HCT116 (cell line): ENCODE data around the gene FAM193B. TPM values are rescaled to one million over a fixed set of nuclear protein-coding genes. Genes with fewer than 3 reads are reported as not detected.

Experiments used
- ATAC-seq: fragments of 200-7000 bp; cut with Tn5 transposase; 2 replicates; pipeline ENCODE4 v1.9.1; 2020; ENCODE audit warnings: mild to moderate bottlenecking, moderate library complexity
- BruUV-seq: library from RNA; stranded (reverse); fragments of 400-500 nt; replicated peaks from 2 replicates; lab custom pipeline; 2021; lab: Mats Ljungman, UMichigan
- CTCF ChIA-PET: fragments of 300-600 bp; sonication (Branson Sonifier 250); formaldehyde crosslinking; loops from one replicate; lab custom pipeline; 2021; ENCODE audit warnings: antibody characterized with exemption; lab: Charles Lee
- POLR2A ChIA-PET: fragments of 300-600, 350-600 bp; sonication (Branson Sonifier 250); formaldehyde crosslinking; loops from one replicate; lab custom pipeline; 2021; ENCODE audit warnings: antibody characterized with exemption; lab: Charles Lee
- RAD21 ChIA-PET, 2 experiments: fragments of 300-600 bp; sonication (Branson Sonifier 250); formaldehyde crosslinking; loops; one replicate each; lab custom pipeline; 2023; ENCODE audit warnings: low total read pairs in 2 of 2; ENCODE audit not compliant: uncharacterized antibody in 2 of 2, unreplicated experiment in 2 of 2, low non-redundant PET in 1 of 2; lab: Charles Lee
- DNase-seq: peaks from one replicate; pipeline ENCODE4 v3.0.0-alpha.2; 2010; ENCODE audit warnings: low read depth, low spot score
- H2AFZ ChIP-seq: fragments of 200-600 bp; shearing (Covaris generic), sonication (generic); 2 replicates; pipeline ENCODE4 v1.6.1; 2017; ENCODE audit warnings: low read depth, mixed run types, mixed read lengths, antibody characterized with exemption, low read length; ENCODE audit not compliant: poor library complexity, severe bottlenecking
- H3K27ac ChIP-seq: 2 replicates; pipeline ENCODE4 v1.5.1; 2012; ENCODE audit warnings: low read depth, low read length
- H3K27me3 ChIP-seq: fragments of 200-600 bp; sonication (generic); 2 replicates; pipeline ENCODE4 v1.6.1; 2016; ENCODE audit warnings: mixed run types, low read length, mixed read lengths; ENCODE audit not compliant: insufficient read depth
- H3K36me3 ChIP-seq, 2 experiments: fragments of 200-500 bp in 1 of 2; fragments of 200-600 bp in 1 of 2; sonication (Bioruptor generic) in 1 of 2; sonication (generic) in 1 of 2; 2 replicates each; pipeline versions ENCODE4 v1.5.1 to v1.6.1; 2014 to 2016; ENCODE audit warnings: low read length in 2 of 2, inconsistent platforms in 1 of 2, mixed read lengths in 1 of 2, mixed run types in 1 of 2; ENCODE audit not compliant: insufficient read depth in 2 of 2, control insufficient read depth in 1 of 2
- H3K4me1 ChIP-seq, 2 experiments: fragments of 200-600 bp in 1 of 2; sonication (generic) in 1 of 2; 2 replicates each; pipeline versions ENCODE4 v1.5.1 to v1.6.1; 2012 to 2017; ENCODE audit warnings: low read length in 2 of 2, inconsistent platforms in 1 of 2, mild to moderate bottlenecking in 1 of 2, mixed read lengths in 1 of 2, mixed run types in 1 of 2, moderate library complexity in 1 of 2; ENCODE audit not compliant: insufficient read depth in 2 of 2, control insufficient read depth in 1 of 2
- H3K4me2 ChIP-seq: fragments of 200-600 bp; sonication (generic); 2 replicates; pipeline ENCODE4 v1.6.1; 2017; ENCODE audit warnings: mixed run types, low read length, mixed read lengths
- H3K4me3 ChIP-seq, 2 experiments: fragments of 200-600 bp in 1 of 2; sonication (generic) in 1 of 2; replicated peaks in 1 of 2; 2 replicates each; pipeline ENCODE4 v1.5.1; 2011 to 2016; ENCODE audit warnings: low read length in 2 of 2, control low read depth in 1 of 2, low read depth in 1 of 2, mild to moderate bottlenecking in 1 of 2, mixed read lengths in 1 of 2, mixed run types in 1 of 2
- H3K79me2 ChIP-seq: fragments of 200-600 bp; sonication (generic); 2 replicates; pipeline ENCODE4 v1.6.1; 2017; ENCODE audit warnings: mild to moderate bottlenecking, mixed run types, low read length, moderate library complexity, mixed read lengths; ENCODE audit not compliant: insufficient read depth
- H3K9ac ChIP-seq: fragments of 200-600 bp; sonication (generic); 2 replicates; pipeline ENCODE4 v1.6.1; 2016; ENCODE audit warnings: low read length, mixed read lengths
- H3K9me2 ChIP-seq: fragments of 200-600 bp; sonication (generic), shearing (Covaris generic); 2 replicates; pipeline ENCODE4 v1.6.1; 2017; ENCODE audit warnings: mixed run types, mild to moderate bottlenecking, moderate library complexity; ENCODE audit not compliant: insufficient read depth
- H3K9me3 ChIP-seq, 2 experiments: fragments of 200-500 bp in 1 of 2; fragments of 200-600 bp in 1 of 2; sonication (Bioruptor generic) in 1 of 2; sonication (generic) in 1 of 2; 2 replicates each; pipeline ENCODE4 v1.6.1; 2014 to 2017; ENCODE audit warnings: low read length in 2 of 2, mixed read lengths in 2 of 2, inconsistent platforms in 1 of 2, low read depth in 1 of 2, mild to moderate bottlenecking in 1 of 2, mixed run types in 1 of 2, moderate library complexity in 1 of 2; ENCODE audit not compliant: control insufficient read depth in 1 of 2, insufficient read depth in 1 of 2
- H4K20me1 ChIP-seq: fragments of 200-600 bp; sonication (generic), shearing (Covaris generic); 2 replicates; pipeline ENCODE4 v1.6.1; 2017; ENCODE audit warnings: mixed run types, mild to moderate bottlenecking, moderate library complexity; ENCODE audit not compliant: insufficient read depth
- CEBPB ChIP-seq: IDR thresholded peaks from 2 replicates; pipeline ENCODE4 v1.6.1; 2012; ENCODE audit warnings: low read depth
- CTCF ChIP-seq, 3 experiments: fragments of 200-600 bp in 1 of 3; sonication (generic) in 1 of 3; IDR thresholded peaks in 2 of 3; conservative IDR thresholded peaks in 1 of 3; 2 replicates each; pipeline ENCODE4 v1.5.1; 2012 to 2017; ENCODE audit warnings: low read depth in 2 of 3, low read length in 2 of 3, antibody characterized with exemption in 1 of 3, borderline replicate concordance in 1 of 3, control low read depth in 1 of 3, mild to moderate bottlenecking in 1 of 3, mixed read lengths in 1 of 3, mixed run types in 1 of 3, moderate library complexity in 1 of 3; ENCODE audit not compliant: insufficient read depth in 1 of 3
- EZH2 ChIP-seq: fragments of 200-600 bp; sonication (generic); IDR thresholded peaks from 2 replicates; pipeline ENCODE4 v1.6.1; 2017; ENCODE audit warnings: antibody characterized with exemption, mixed run types
- EZH2phosphoT487 ChIP-seq: fragments of 200-600 bp; IDR thresholded peaks from 2 replicates; pipeline ENCODE4 v1.6.1; 2018; ENCODE audit warnings: antibody characterized with exemption, borderline replicate concordance
- FOSL1 ChIP-seq: IDR thresholded peaks from 2 replicates; pipeline ENCODE4 v1.6.1; 2012; ENCODE audit warnings: low read depth
- JUND ChIP-seq: IDR thresholded peaks from 2 replicates; pipeline ENCODE4 v1.6.1; 2012
- POLR2A ChIP-seq: IDR thresholded peaks from 2 replicates; pipeline ENCODE4 v1.7.0; 2011; ENCODE audit warnings: borderline replicate concordance; ENCODE audit not compliant: insufficient read depth, insufficient read length; ENCODE audit errors: extremely low read depth
- POLR2AphosphoS5 ChIP-seq: IDR thresholded peaks from 2 replicates; pipeline ENCODE4 v1.6.1; 2011; ENCODE audit warnings: mild to moderate bottlenecking, low read depth, low read length, moderate library complexity
- RAD21 ChIP-seq: IDR thresholded peaks from 2 replicates; pipeline ENCODE4 v1.6.1; 2012; ENCODE audit warnings: low read depth, mild to moderate bottlenecking
- TCF7L2 ChIP-seq: IDR thresholded peaks from 2 replicates; pipeline ENCODE4 v1.7.0; 2011; ENCODE audit warnings: borderline replicate concordance, inconsistent platforms; ENCODE audit not compliant: insufficient read depth, insufficient read length; ENCODE audit errors: extremely low read depth
- YY1 ChIP-seq: IDR thresholded peaks from 2 replicates; pipeline ENCODE4 v1.6.1; 2011; ENCODE audit warnings: low read length, low read depth, moderate library complexity, mild to moderate bottlenecking; ENCODE audit not compliant: insufficient replicate concordance; ENCODE audit errors: extremely low read depth
- ZBTB33 ChIP-seq: IDR thresholded peaks from 2 replicates; pipeline ENCODE4 v1.6.1; 2011; ENCODE audit warnings: mild to moderate bottlenecking, low read length, moderate library complexity; ENCODE audit not compliant: insufficient replicate concordance; ENCODE audit errors: extremely low read depth
- ZFX ChIP-seq: fragments of 450-650 bp; IDR thresholded peaks from 2 replicates; pipeline ENCODE4 v1.6.1; 2017
- intact Hi-C: fragments of 100-400 bp; cut with micrococcal nuclease; formaldehyde crosslinking; loops from 2 replicates; pipeline ENCODE4 v1.10.0; 2022
- total RNA-seq: library from RNA; stranded (reverse); gene quantifications from one replicate; pipeline ENCODE4 v1.2.1, GENCODE V29; 2021; ENCODE audit not compliant: unreplicated experiment

Gene FAM193B
- total RNA-seq, 1 experiment from 2014 or later, result 54.0 TPM

DNA sequence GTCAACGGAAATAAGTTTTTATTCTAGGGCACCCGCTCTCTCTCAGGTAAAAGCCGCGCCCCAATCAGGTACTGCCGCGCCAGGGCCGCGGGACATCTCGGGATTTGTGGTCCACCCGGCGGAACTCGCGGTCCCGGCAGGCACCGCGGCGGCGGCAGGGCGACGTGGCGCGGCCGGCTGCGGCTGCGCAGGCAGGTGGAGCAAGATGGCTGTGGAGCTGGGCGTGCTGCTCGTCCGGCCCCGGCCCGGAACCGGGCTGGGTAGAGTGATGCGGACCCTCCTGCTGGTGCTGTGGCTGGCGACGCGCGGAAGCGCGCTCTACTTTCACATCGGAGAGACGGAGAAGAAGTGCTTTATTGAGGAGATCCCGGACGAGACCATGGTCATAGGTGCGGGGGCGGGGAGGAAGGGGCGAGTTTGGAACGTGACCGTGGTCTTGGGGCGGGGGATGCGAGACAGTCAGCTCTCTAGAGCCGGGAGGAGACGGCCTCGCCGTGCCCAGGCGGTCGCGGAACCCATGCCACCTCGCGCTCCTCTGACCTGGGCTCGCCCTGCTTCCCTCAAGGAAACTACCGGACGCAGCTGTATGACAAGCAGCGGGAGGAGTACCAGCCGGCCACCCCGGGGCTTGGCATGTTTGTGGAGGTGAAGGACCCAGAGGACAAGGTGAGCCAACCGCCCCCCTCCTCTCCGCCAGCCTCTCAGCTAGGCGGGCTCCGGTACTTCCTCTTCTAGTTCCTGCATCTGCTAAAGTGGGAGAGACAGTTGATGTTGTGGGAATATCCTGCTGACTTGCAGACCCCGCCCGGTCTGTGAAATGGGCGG lies 37.9 kb upstream of the FAM193B start, which contains the start of gene TMED9:
Gene TMED9, plus strand, starts transcription at position 194 of the 825 bp plus-strand sequence. Its CDS starts 12 bp downstream, at position 206.
- Histone ChIP-seq H3K9me2 (no peaks in the 10 kb centered on the region), H4K20me1 (no peaks in the 10 kb centered on the region), H3K4me1 (peaks cover 0 to 14% of the 10 kb centered on the region in 2 experiments; a peak in 2 of 4 replicates), H3K36me3 (peaks cover 25 to 26% of the 10 kb centered on the region in 2 experiments; a peak in 3 of 4 replicates), H2AFZ (peak within 1 kb of the TSS; percentile 96), H3K27ac (peak within 1 kb of the TSS; percentile 54), H3K4me2 (peak within 1 kb of the TSS; percentile 79), H3K27me3 (0 out of 2 replicates have a peak, but pooled peaks cover 6% of the 10 kb centered on the region), H3K9ac (peak within 1 kb of the TSS; percentile 86), H3K79me2 (peaks cover 24% of the 10 kb centered on the region), H3K9me3 (no peaks in the 10 kb centered on the region), H3K4me3 (peak within 1 kb of the TSS; percentile 96)
- peak; percentile 97 for ATAC-seq
- CTCF ChIA-PET, result no interaction called here
- DNase-seq, result peak; percentile 68
- no peak for TF ChIP-seq EZH2phosphoT487
- TF ChIP-seq RAD21, result no peak
- peak; percentile 71 for TF ChIP-seq TCF7L2
- no peak for TF ChIP-seq CEBPB
- peak; percentile 96 for TF ChIP-seq POLR2AphosphoS5
- TF ChIP-seq POLR2A, result peak; percentile 87
- no peak for TF ChIP-seq CTCF (IDR thresholded peaks at IDR 0.05 in 2 of 3, conservative IDR thresholded peaks at IDR 0.05 in 1 of 3; ENCODE audit: borderline replicate concordance in 1 of 3, insufficient read depth in 1 of 3, low read depth in 2 of 3, low read length in 2 of 3)
- peak; percentile 63 for TF ChIP-seq ZBTB33
- no peak for TF ChIP-seq FOSL1
- peak; percentile 93 for TF ChIP-seq YY1
- TF ChIP-seq JUND, result no peak
- TF ChIP-seq EZH2, result no peak
- no peak; the same call in 1 of the 2 replicates for TF ChIP-seq ZFX
- BruUV-seq, result TSS peak; percentile 49
- POLR2A ChIA-PET, result interaction anchor here (2.1 kb wide), 1 partner anchor 12 kb away, joined by 6 read pairs; no protein-coding TSS in a partner anchor
- RAD21 ChIA-PET, result no interaction called here
- intact Hi-C loops, result no loop called here
